ENCODE measurements around the gene OSER1.

Gene OSER1

GRCh38 chr20:44200371-44200770, 10.2 kb downstream of the OSER1 start:
- no peak for TF ChIP-seq CTCF (conservative IDR thresholded peaks at IDR 0.05; ENCODE audit: low read length)
- no peak for TF ChIP-seq EZH2phosphoT487 (IDR thresholded peaks at IDR 0.05; ENCODE audit: borderline replicate concordance)
- Histone ChIP-seq H3K9ac (ENCODE audit: low read depth, low read length, poor library complexity, severe bottlenecking) (no peak overlapping the region), H3K9me3 (ENCODE audit: insufficient read depth, low read depth, low read length) (no peaks in the 10 kb centered on the region), H3K4me1 (ENCODE audit: insufficient read depth, low read length, poor library complexity, severe bottlenecking) (peaks cover 12% of the 10 kb centered on the region), H4K20me1 (ENCODE audit: insufficient read depth, low read length, poor library complexity, severe bottlenecking) (peaks cover 9% of the 10 kb centered on the region), H3K4me3 (ENCODE audit: low read length, poor library complexity, severe bottlenecking) (no peak overlapping the region), H2AFZ (ENCODE audit: low read length) (no peak overlapping the region), H3K36me3 (ENCODE audit: insufficient read depth, low read length) (peaks cover 72% of the 10 kb centered on the region), H3K27me3 (ENCODE audit: insufficient read depth, low read length, poor library complexity, severe bottlenecking) (no peaks in the 10 kb centered on the region), H3F3A (ENCODE audit: low read depth) (no peaks in the 10 kb centered on the region), H3K9me2 (replicated peaks; ENCODE audit: low read depth, low read length) (no peaks in the 10 kb centered on the region), H3K4me2 (ENCODE audit: low read depth, low read length, poor library complexity, severe bottlenecking) (no peak overlapping the region), H3K79me2 (ENCODE audit: insufficient read depth, low read length) (peaks cover 16% of the 10 kb centered on the region; the same call in 1 of the 2 replicates)

GRCh38 chr20:44199877-44200276, 10.7 kb downstream of the OSER1 start:
- no peaks in the 10 kb centered on the region for H3F3A ChIP-seq (ENCODE audit: low read depth)
- H3K36me3 ChIP-seq (ENCODE audit: insufficient read depth, low read length), result peaks cover 67% of the 10 kb centered on the region
- no peak overlapping the region for H2AFZ ChIP-seq (ENCODE audit: low read length)
- H3K9me3 ChIP-seq (ENCODE audit: insufficient read depth, low read depth, low read length), result no peaks in the 10 kb centered on the region
- H3K4me2 ChIP-seq (ENCODE audit: low read depth, low read length, poor library complexity, severe bottlenecking), result no peak overlapping the region
- H3K4me1 ChIP-seq (ENCODE audit: insufficient read depth, low read length, poor library complexity, severe bottlenecking), result peaks cover 11% of the 10 kb centered on the region
- H3K79me2 ChIP-seq (ENCODE audit: insufficient read depth, low read length), result peaks cover 16% of the 10 kb centered on the region; the same call in 1 of the 2 replicates
- no peak overlapping the region for H3K9ac ChIP-seq (ENCODE audit: low read depth, low read length, poor library complexity, severe bottlenecking)
- peaks cover 9% of the 10 kb centered on the region for H4K20me1 ChIP-seq (ENCODE audit: insufficient read depth, low read length, poor library complexity, severe bottlenecking)
- H3K27me3 ChIP-seq (ENCODE audit: insufficient read depth, low read length, poor library complexity, severe bottlenecking), result no peaks in the 10 kb centered on the region
- no peak overlapping the region for H3K4me3 ChIP-seq (ENCODE audit: low read length, poor library complexity, severe bottlenecking)
- no peaks in the 10 kb centered on the region for H3K9me2 ChIP-seq (replicated peaks; ENCODE audit: low read depth, low read length)
- TF ChIP-seq EZH2phosphoT487 (IDR thresholded peaks at IDR 0.05; ENCODE audit: borderline replicate concordance) (no peak), CTCF (conservative IDR thresholded peaks at IDR 0.05; ENCODE audit: low read length) (no peak)

GRCh38 chr20:44198872-44199271, 11.7 kb downstream of the OSER1 start:
- Histone ChIP-seq H3K36me3 (ENCODE audit: insufficient read depth, low read length) (peaks cover 65% of the 10 kb centered on the region), H3K79me2 (ENCODE audit: insufficient read depth, low read length) (peaks cover 10% of the 10 kb centered on the region; the same call in 1 of the 2 replicates)

More at GRCh38 chr20:44198872-44199271, 11.7 kb downstream of the OSER1 start:
- Histone ChIP-seq H4K20me1 (ENCODE audit: insufficient read depth, low read length, poor library complexity, severe bottlenecking) (peaks cover 4% of the 10 kb centered on the region), H3K4me2 (ENCODE audit: low read depth, low read length, poor library complexity, severe bottlenecking) (no peak overlapping the region), H3K4me3 (ENCODE audit: low read length, poor library complexity, severe bottlenecking) (no peak overlapping the region), H3K9me3 (ENCODE audit: insufficient read depth, low read depth, low read length) (no peaks in the 10 kb centered on the region), H3K4me1 (ENCODE audit: insufficient read depth, low read length, poor library complexity, severe bottlenecking) (peaks cover 3% of the 10 kb centered on the region), H3K9me2 (replicated peaks; ENCODE audit: low read depth, low read length) (no peaks in the 10 kb centered on the region), H3K9ac (ENCODE audit: low read depth, low read length, poor library complexity, severe bottlenecking) (no peak overlapping the region), H3K27me3 (ENCODE audit: insufficient read depth, low read length, poor library complexity, severe bottlenecking) (no peaks in the 10 kb centered on the region), H3F3A (ENCODE audit: low read depth) (no peaks in the 10 kb centered on the region), H2AFZ (ENCODE audit: low read length) (no peak overlapping the region)
- TF ChIP-seq CTCF (conservative IDR thresholded peaks at IDR 0.05; ENCODE audit: low read length), result no peak
- no peak for TF ChIP-seq EZH2phosphoT487 (IDR thresholded peaks at IDR 0.05; ENCODE audit: borderline replicate concordance)

All from Loucy (cell line).